Measurements from ENCODE around the gene MYLIP. TPM values are rescaled to one million over a fixed set of nuclear protein-coding genes. Genes with fewer than 3 reads are reported as not detected.

The MYLIP gene
- total RNA-seq, 4 donors from 2014 or later, result 22.5 to 43.2 (median 40.7) TPM

- WGBS, 2 donors (ENCODE audit: low coverage in 1 of 2), result 60 to 85% methylated on average over 1 to 2 of the region's 2 CpGs
These were observed 26.0 kb downstream of the MYLIP start for GRCh38 chr6:16154904-16155303.

DNA sequence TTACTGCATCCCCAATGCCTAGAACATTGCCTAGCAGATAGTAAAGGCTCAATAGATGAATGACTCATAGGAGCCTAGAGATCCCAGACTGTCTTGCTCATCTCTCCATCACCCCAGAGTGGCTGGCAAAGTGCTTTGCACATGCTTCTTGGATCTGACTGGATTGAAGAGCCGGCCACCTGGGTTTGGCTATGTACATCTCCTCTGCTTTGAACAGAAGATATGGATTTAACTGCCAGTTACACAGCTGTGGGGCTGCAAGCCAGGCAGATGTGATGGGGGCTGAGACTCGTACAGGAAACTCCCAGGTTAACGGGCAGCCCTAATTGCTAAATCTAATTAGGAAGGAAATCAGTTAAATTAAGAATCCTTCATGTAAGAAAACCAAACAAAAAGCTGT is 28.6 kb downstream of the MYLIP start:
- no peak overlapping the region for H3K27ac ChIP-seq
- H3K4me3 ChIP-seq, result no peak overlapping the region
- WGBS, 2 donors (ENCODE audit: low coverage in 1 of 2), result 68 to 80% methylated on average over 2 to 3 of the region's 3 CpGs
- intact Hi-C loops (cut with DNase I; ENCODE audit: low total_unique reads) (no loop called here), in situ Hi-C loops (cut with MboI; ENCODE audit: low pct_ligation_motif_present in 1 of 4, low pct_unique_long_range_greater_than_20kb in 1 of 4, low sequenced_read_pairs in 3 of 4) (no loop called here)
- no peaks in the 10 kb centered on the region for H3K4me1 ChIP-seq
- no peaks in the 10 kb centered on the region for H3K36me3 ChIP-seq
- H3K9me3 ChIP-seq, result no peaks in the 10 kb centered on the region
- TF ChIP-seq POLR2AphosphoS5 (IDR thresholded peaks at IDR 0.05) (no peak), POLR2A (IDR thresholded peaks at IDR 0.05) (no peak), EP300 (IDR thresholded peaks at IDR 0.05; ENCODE audit: low read depth) (no peak), CTCF (IDR thresholded peaks at IDR 0.05) (no peak)
- H3K27me3 ChIP-seq, result no peaks in the 10 kb centered on the region
- DNase-seq, result no peak

More at GRCh38 chr6:16154904-16155303, 26.0 kb downstream of the MYLIP start:
- DNase-seq, result no peak
- TF ChIP-seq POLR2A (IDR thresholded peaks at IDR 0.05) (no peak), POLR2AphosphoS5 (IDR thresholded peaks at IDR 0.05) (no peak), CTCF (IDR thresholded peaks at IDR 0.05) (no peak), EP300 (IDR thresholded peaks at IDR 0.05; ENCODE audit: low read depth) (no peak)
- Histone ChIP-seq H3K4me1 (no peaks in the 10 kb centered on the region), H3K4me3 (no peak overlapping the region), H3K9me3 (no peaks in the 10 kb centered on the region), H3K27me3 (no peaks in the 10 kb centered on the region), H3K27ac (no peak overlapping the region), H3K36me3 (no peaks in the 10 kb centered on the region)
- in situ Hi-C loops (cut with MboI; ENCODE audit: low pct_ligation_motif_present in 1 of 4, low pct_unique_long_range_greater_than_20kb in 1 of 4, low sequenced_read_pairs in 3 of 4), result no loop called here
- intact Hi-C loops (cut with DNase I; ENCODE audit: low total_unique reads), result no loop called here

- in situ Hi-C loops (cut with MboI; ENCODE audit: low pct_ligation_motif_present in 1 of 4, low pct_unique_long_range_greater_than_20kb in 1 of 4, low sequenced_read_pairs in 3 of 4), result no loop called here
- Histone ChIP-seq H3K4me1 (no peaks in the 10 kb centered on the region), H3K36me3 (no peaks in the 10 kb centered on the region), H3K27me3 (no peaks in the 10 kb centered on the region), H3K4me3 (no peak overlapping the region), H3K9me3 (no peaks in the 10 kb centered on the region), H3K27ac (no peak overlapping the region)
- WGBS, 2 donors (ENCODE audit: low coverage in 1 of 2), result 84 to 88% methylated on average over 4 to 11 of the region's 11 CpGs
- intact Hi-C loops (cut with DNase I; ENCODE audit: low total_unique reads), result no loop called here
- TF ChIP-seq POLR2A (IDR thresholded peaks at IDR 0.05) (no peak), POLR2AphosphoS5 (IDR thresholded peaks at IDR 0.05) (no peak), EP300 (IDR thresholded peaks at IDR 0.05; ENCODE audit: low read depth) (no peak), CTCF (IDR thresholded peaks at IDR 0.05) (no peak)
- DNase-seq, result no peak
These were observed 29.0 kb downstream of the MYLIP start for GRCh38 chr6:16157909-16158308.

DNA sequence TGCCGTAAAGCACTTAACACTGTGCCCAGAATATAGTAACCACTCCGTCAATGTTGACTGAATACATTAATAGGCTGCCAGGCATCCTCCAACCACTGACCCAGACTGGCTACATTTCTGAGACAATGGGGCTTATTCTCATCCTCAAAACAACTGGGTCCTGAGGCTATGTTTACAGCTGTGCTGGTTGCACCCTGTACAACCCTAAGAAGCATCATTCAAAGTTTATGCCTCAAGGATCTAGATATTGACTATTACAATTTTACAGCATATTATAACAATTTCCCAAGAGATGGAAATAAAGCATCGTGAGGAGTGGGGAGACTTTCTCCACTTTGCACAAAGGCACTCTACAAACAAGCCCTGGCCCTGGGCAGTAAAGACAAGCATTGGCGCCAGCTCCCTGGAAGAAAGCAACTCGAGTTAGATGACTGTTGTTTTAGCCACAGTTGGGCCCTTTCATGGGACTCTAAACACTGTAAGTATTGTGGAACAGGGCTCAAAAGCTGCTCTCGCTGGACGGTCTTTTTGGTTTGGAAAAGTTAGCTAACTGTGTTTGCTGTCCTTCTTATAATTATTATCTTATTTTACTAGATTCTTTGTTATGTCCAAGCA is 30.2 kb downstream of the MYLIP start:
- Histone ChIP-seq H3K27me3 (no peaks in the 10 kb centered on the region), H3K4me3 (no peak overlapping the region), H3K9me3 (no peaks in the 10 kb centered on the region), H3K36me3 (no peaks in the 10 kb centered on the region), H3K27ac (no peak overlapping the region), H3K4me1 (no peaks in the 10 kb centered on the region)
- 88 to 93% methylated on average over 7 of the region's 7 CpGs for WGBS, 2 donors (ENCODE audit: low coverage in 1 of 2)
- intact Hi-C loops (cut with DNase I; ENCODE audit: low total_unique reads), result no loop called here
- TF ChIP-seq POLR2A (IDR thresholded peaks at IDR 0.05), result no peak
- no peak for TF ChIP-seq CTCF (IDR thresholded peaks at IDR 0.05)
- TF ChIP-seq EP300 (IDR thresholded peaks at IDR 0.05; ENCODE audit: low read depth), result no peak
- no peak for TF ChIP-seq POLR2AphosphoS5 (IDR thresholded peaks at IDR 0.05)
- in situ Hi-C loops (cut with MboI; ENCODE audit: low pct_ligation_motif_present in 1 of 4, low pct_unique_long_range_greater_than_20kb in 1 of 4, low sequenced_read_pairs in 3 of 4), result no loop called here
- DNase-seq, result no peak
